MM.1S (cell line): ENCODE data around the gene FBXO5.

ENCODE experiments used
- CTCF ChIP-seq: fragments of 300-600 bp; sonication (generic); IDR thresholded peaks from 2 replicates; pipeline ENCODE4 v1.5.1; 2016; ENCODE audit warnings: antibody characterized with exemption, low read length, mixed read lengths
- EZH2 ChIP-seq: fragments of 300-600 bp; sonication (generic); optimal IDR thresholded peaks from 2 replicates; pipeline ENCODE3; 2017; ENCODE audit warnings: low read depth, mild to moderate bottlenecking, antibody characterized with exemption, low read length, mixed read lengths

- TF ChIP-seq CTCF (no peak), EZH2 (no peak)
Measured at GRCh38 chr6:152977556-152977955, 5.3 kb downstream of the FBXO5 start.
